GM23248 (cell line): ENCODE data around the gene CMIP.

Source experiments
- EZH2 ChIP-seq: fragments of 200-600 bp; sonication (generic); IDR thresholded peaks from 2 replicates; pipeline ENCODE4 v1.6.1; 2018; ENCODE audit warnings: antibody characterized with exemption, mild to moderate bottlenecking; ENCODE audit not compliant: insufficient read depth, poor library complexity, severe bottlenecking
- EZH2phosphoT487 ChIP-seq: fragments of 200-600 bp; sonication (generic); IDR thresholded peaks from 2 replicates; pipeline ENCODE4 v1.6.1; 2018; ENCODE audit warnings: antibody characterized with exemption, moderate library complexity, mild to moderate bottlenecking, low read depth; ENCODE audit not compliant: insufficient read depth

- TF ChIP-seq EZH2phosphoT487 (no peak), EZH2 (no peak)
Measured at GRCh38 chr16:81686391-81687130, 242.0 kb downstream of the CMIP start.
